DND-41 (cell line): ENCODE measurements around the gene ARFRP1.

ENCODE experiments used
- CTCF ChIP-seq: IDR thresholded peaks from 2 replicates; pipeline ENCODE4 v1.5.1; 2012; ENCODE audit warnings: borderline replicate concordance, low read length, moderate library complexity, mild to moderate bottlenecking; ENCODE audit not compliant: poor library complexity, severe bottlenecking; ENCODE audit errors: extremely low read depth
- EZH2 ChIP-seq: IDR thresholded peaks from 3 replicates; pipeline ENCODE4 v1.6.1; 2012; ENCODE audit warnings: borderline replicate concordance, low read depth, mild to moderate bottlenecking, moderate library complexity, low read length, inconsistent platforms; ENCODE audit not compliant: severe bottlenecking

- TF ChIP-seq CTCF, result no peak
- TF ChIP-seq EZH2, result no peak
Observed at GRCh38 chr20:63734111-63734945, 26.6 kb upstream of the ARFRP1 start.
